Fibroblast of lung (primary cell): ENCODE data around the gene ACVR2A.

ENCODE experiments used
- EZH2 ChIP-seq: IDR thresholded peaks from 2 replicates; pipeline ENCODE4 v1.5.1; 2012; ENCODE audit warnings: low read length, control low read depth, mild to moderate bottlenecking; ENCODE audit errors: missing control alignments
- TF ChIP-seq, protein P1 (sequence below), 2 donors: IDR thresholded peaks in 1 of 2; conservative IDR thresholded peaks in 1 of 2; 1 replicate in 1 of 2; 2 replicates in 1 of 2; pipeline ENCODE4 v1.5.1; 2011 to 2012; ENCODE audit warnings: low read length in 2 of 2, control low read depth in 1 of 2, inconsistent platforms in 1 of 2, low read depth in 1 of 2, mild to moderate bottlenecking in 1 of 2

- no peak for TF ChIP-seq EZH2
- TF ChIP-seq, protein P1, sequence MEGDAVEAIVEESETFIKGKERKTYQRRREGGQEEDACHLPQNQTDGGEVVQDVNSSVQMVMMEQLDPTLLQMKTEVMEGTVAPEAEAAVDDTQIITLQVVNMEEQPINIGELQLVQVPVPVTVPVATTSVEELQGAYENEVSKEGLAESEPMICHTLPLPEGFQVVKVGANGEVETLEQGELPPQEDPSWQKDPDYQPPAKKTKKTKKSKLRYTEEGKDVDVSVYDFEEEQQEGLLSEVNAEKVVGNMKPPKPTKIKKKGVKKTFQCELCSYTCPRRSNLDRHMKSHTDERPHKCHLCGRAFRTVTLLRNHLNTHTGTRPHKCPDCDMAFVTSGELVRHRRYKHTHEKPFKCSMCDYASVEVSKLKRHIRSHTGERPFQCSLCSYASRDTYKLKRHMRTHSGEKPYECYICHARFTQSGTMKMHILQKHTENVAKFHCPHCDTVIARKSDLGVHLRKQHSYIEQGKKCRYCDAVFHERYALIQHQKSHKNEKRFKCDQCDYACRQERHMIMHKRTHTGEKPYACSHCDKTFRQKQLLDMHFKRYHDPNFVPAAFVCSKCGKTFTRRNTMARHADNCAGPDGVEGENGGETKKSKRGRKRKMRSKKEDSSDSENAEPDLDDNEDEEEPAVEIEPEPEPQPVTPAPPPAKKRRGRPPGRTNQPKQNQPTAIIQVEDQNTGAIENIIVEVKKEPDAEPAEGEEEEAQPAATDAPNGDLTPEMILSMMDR (conservative IDR thresholded peaks at IDR 0.05 in 1 of 2, IDR thresholded peaks at IDR 0.05 in 1 of 2; ENCODE audit: low read depth in 1 of 2, low read length in 2 of 2) = no peak
These were observed 89.1 kb downstream of the ACVR2A start for GRCh38 chr2:147933931-147934330.
